Thoracic aorta (tissue), 2 donors: ENCODE data around the gene ALDH7A1. TPM values are rescaled to one million over a fixed set of nuclear protein-coding genes. Genes with fewer than 3 reads are reported as not detected.
A peak's percentile ranks its signal among the peaks of the same experiment; 100 is the strongest.

Experiments used
- ATAC-seq: fragments of 150-250 bp; one replicate; pipeline ENCODE4 v1.8.0; 2017; ENCODE audit warnings: low read depth; ENCODE audit not compliant: insufficient number of reproducible peaks, low FRiP score
- DNase-seq: peaks from one replicate; pipeline ENCODE4 v3.0.0-alpha.2; 2020; ENCODE audit warnings: low spot score
- H3K27ac ChIP-seq, 2 donors: fragments of 200-600 bp; sonication (generic); 1 replicate in 1 of 2; 2 replicates in 1 of 2; pipeline ENCODE4 v1.5.1; 2016; ENCODE audit warnings: mild to moderate bottlenecking in 2 of 2, moderate library complexity in 2 of 2
- H3K27me3 ChIP-seq: fragments of 200-600 bp; sonication (generic); replicated peaks from 2 replicates; pipeline ENCODE4 v1.6.0; 2016; ENCODE audit warnings: mild to moderate bottlenecking; ENCODE audit not compliant: insufficient read depth
- H3K36me3 ChIP-seq: fragments of 200-600 bp; sonication (generic); one replicate; pipeline ENCODE4 v1.5.1; 2016
- H3K4me1 ChIP-seq, 2 donors: fragments of 200-600 bp; sonication (generic); 1 replicate in 1 of 2; 2 replicates in 1 of 2; pipeline versions ENCODE4 v1.5.1 to v1.6.0; 2016; ENCODE audit warnings: low read depth in 2 of 2, mild to moderate bottlenecking in 1 of 2; ENCODE audit not compliant: control insufficient read depth in 1 of 2
- H3K4me3 ChIP-seq: fragments of 200-600 bp; sonication (generic); 2 replicates; pipeline ENCODE4 v1.5.1; 2016; ENCODE audit warnings: mild to moderate bottlenecking
- H3K9me3 ChIP-seq: fragments of 200-600 bp; sonication (generic); 2 replicates; pipeline ENCODE4 v1.5.1; 2016
- total RNA-seq, 2 donors: library from RNA; depleted of rRNA; stranded (reverse); fragments of >200 nt; gene quantifications; one replicate each; pipeline versions ENCODE4 v1.1.0 to v1.2.3, GENCODE V29; 2016
- TF ChIP-seq, protein P1 (sequence below): fragments of 200-600 bp; sonication (generic); IDR thresholded peaks from one replicate; pipeline ENCODE4 v1.5.1; 2019; ENCODE audit warnings: antibody characterized with exemption

Gene ALDH7A1
- total RNA-seq, 2 donors from 2014 or later: 17.6 to 52.6 TPM

- H3K9me3 ChIP-seq: no peaks in the 10 kb centered on the region
Observed at GRCh38 chr5:126511961-126512360, 83.1 kb downstream of the ALDH7A1 start.

GRCh38 chr5:126509339-126509738 lies 85.7 kb downstream of the ALDH7A1 start:
- ATAC-seq: no peak
- peaks cover 4 to 22% of the 10 kb centered on the region in 2 donors for H3K4me1 ChIP-seq
- no peaks in the 10 kb centered on the region for H3K36me3 ChIP-seq
- TF ChIP-seq, protein P1, sequence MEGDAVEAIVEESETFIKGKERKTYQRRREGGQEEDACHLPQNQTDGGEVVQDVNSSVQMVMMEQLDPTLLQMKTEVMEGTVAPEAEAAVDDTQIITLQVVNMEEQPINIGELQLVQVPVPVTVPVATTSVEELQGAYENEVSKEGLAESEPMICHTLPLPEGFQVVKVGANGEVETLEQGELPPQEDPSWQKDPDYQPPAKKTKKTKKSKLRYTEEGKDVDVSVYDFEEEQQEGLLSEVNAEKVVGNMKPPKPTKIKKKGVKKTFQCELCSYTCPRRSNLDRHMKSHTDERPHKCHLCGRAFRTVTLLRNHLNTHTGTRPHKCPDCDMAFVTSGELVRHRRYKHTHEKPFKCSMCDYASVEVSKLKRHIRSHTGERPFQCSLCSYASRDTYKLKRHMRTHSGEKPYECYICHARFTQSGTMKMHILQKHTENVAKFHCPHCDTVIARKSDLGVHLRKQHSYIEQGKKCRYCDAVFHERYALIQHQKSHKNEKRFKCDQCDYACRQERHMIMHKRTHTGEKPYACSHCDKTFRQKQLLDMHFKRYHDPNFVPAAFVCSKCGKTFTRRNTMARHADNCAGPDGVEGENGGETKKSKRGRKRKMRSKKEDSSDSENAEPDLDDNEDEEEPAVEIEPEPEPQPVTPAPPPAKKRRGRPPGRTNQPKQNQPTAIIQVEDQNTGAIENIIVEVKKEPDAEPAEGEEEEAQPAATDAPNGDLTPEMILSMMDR: no peak
- peak overlapping the region; percentile 1 to 32 for H3K27ac ChIP-seq
- no peak for DNase-seq
- no peaks in the 10 kb centered on the region for H3K9me3 ChIP-seq
- H3K4me3 ChIP-seq: no peak overlapping the region
- no peaks in the 10 kb centered on the region for H3K27me3 ChIP-seq

More at GRCh38 chr5:126511961-126512360, 83.1 kb downstream of the ALDH7A1 start:
- no peaks in the 10 kb centered on the region for H3K36me3 ChIP-seq
- ATAC-seq: no peak
- DNase-seq: no peak
- TF ChIP-seq, protein P1: no peak
- peaks cover 4 to 42% of the 10 kb centered on the region in 2 donors for H3K4me1 ChIP-seq
- no peak overlapping the region for H3K27ac ChIP-seq
- H3K27me3 ChIP-seq: no peaks in the 10 kb centered on the region
- H3K4me3 ChIP-seq: no peak overlapping the region

- peaks cover 7 to 26% of the 10 kb centered on the region in 2 donors for H3K4me1 ChIP-seq
- no peaks in the 10 kb centered on the region for H3K36me3 ChIP-seq
- H3K9me3 ChIP-seq: no peaks in the 10 kb centered on the region
- no peaks in the 10 kb centered on the region for H3K27me3 ChIP-seq
- no peak for DNase-seq
- no peak overlapping the region for H3K4me3 ChIP-seq
- TF ChIP-seq, protein P1: no peak
- ATAC-seq: peak; percentile 75
- peak overlapping the region in 1 of 2 donors; percentile 32 for H3K27ac ChIP-seq
Observed at GRCh38 chr5:126508962-126509279, 86.1 kb downstream of the ALDH7A1 start.

DNA sequence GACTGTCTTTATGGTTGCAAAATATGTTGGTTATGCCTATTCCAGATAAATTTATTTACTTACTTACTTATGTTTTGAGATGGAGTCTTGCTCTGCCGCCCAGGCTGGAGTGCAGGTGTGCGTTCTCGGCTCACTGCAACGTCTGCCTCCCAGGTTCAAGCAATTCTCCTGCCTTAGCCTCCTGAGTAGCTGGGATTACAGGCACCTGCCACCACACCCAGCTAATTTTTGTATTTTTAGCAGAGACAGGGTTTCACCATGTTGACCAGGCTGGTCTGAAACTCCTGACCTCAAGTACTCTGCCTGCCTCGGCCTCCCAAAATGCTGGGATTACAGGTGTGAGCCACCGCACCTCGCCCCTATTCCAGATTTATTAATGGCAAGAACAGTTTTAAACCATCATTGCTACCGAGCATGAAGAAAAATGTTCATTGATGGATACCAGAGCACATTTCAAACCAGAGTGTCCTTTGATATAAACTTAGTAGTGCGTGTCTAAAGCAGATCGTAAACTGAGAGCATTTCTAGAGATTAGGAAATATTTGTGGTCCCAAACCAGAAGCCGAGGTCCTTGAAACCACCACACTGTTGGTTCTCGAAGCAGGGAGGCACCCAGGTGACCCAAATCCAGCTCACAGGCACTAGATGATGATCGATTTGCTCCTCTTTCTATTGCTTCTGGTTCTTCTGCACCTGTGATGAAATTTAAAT lies 86.6 kb downstream of the ALDH7A1 start:
- TF ChIP-seq, protein P1: no peak
- no peak for ATAC-seq
- Histone ChIP-seq H3K4me3 (no peak overlapping the region), H3K27ac (peak overlapping the region; percentile 16 to 28), H3K27me3 (no peaks in the 10 kb centered on the region), H3K36me3 (no peaks in the 10 kb centered on the region), H3K9me3 (no peaks in the 10 kb centered on the region), H3K4me1 (peaks cover 12 to 30% of the 10 kb centered on the region in 2 donors)
- no peak for DNase-seq

DNA sequence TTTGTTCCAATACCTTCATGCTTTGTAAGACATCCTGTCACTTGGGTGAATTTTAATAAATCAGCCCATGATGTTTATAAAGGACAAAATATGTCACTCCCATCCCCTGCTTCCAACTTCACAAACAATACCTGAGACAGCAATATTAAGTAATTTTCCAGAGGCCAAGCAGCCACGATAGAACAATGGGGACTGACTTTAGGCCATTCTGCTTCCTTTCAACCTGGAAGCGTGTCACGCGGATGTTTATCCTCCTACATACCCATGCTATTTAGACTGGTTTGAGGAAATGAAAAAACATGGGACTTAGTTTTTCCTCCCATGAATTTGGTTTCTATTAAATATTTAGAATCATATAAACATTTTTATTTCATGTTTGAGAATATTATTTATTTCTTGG lies 88.9 kb downstream of the ALDH7A1 start:
- DNase-seq (no peak), ATAC-seq (no peak)
- Histone ChIP-seq H3K27me3 (no peaks in the 10 kb centered on the region), H3K4me1 (peaks cover 12 to 33% of the 10 kb centered on the region in 2 donors), H3K9me3 (no peaks in the 10 kb centered on the region), H3K27ac (no peak overlapping the region), H3K4me3 (no peak overlapping the region), H3K36me3 (no peaks in the 10 kb centered on the region)
- TF ChIP-seq, protein P1: no peak
